GM21381 (cell line): ENCODE results near the gene CSGALNACT2.
"Not testable (repeated sequence)": the region's sequence is repeated elsewhere in the genome, so short reads cannot be mapped to it uniquely, and the experiment has no call there.

Source experiments
- ATAC-seq: cut with Tn5 transposase; IDR thresholded peaks from one replicate; pipeline ENCODE4 v1.9.1; 2021; ENCODE audit warnings: mild to moderate bottlenecking, moderate library complexity; ENCODE audit not compliant: unreplicated experiment

Gene CSGALNACT2

GRCh38 chr10:43211431-43212042 lies 73.3 kb downstream of the CSGALNACT2 start:
- ATAC-seq, result no peak

- ATAC-seq, result no peak
These were observed 73.9 kb downstream of the CSGALNACT2 start for GRCh38 chr10:43212043-43212721.

GRCh38 chr10:43214071-43214955 lies 76.1 kb downstream of the CSGALNACT2 start:
- no peak for ATAC-seq

GRCh38 chr10:43214956-43215561 lies 76.8 kb downstream of the CSGALNACT2 start:
- ATAC-seq, result no peak

GRCh38 chr10:43215758-43216455 lies 77.7 kb downstream of the CSGALNACT2 start:
- no peak for ATAC-seq

- ATAC-seq, result no peak
These were observed 78.8 kb downstream of the CSGALNACT2 start for GRCh38 chr10:43216931-43217562.

- no peak for ATAC-seq
These were observed 79.4 kb downstream of the CSGALNACT2 start for GRCh38 chr10:43217563-43218205.

GRCh38 chr10:43218206-43218950 lies 80.1 kb downstream of the CSGALNACT2 start:
- no peak for ATAC-seq

GRCh38 chr10:43218951-43219837 lies 80.9 kb downstream of the CSGALNACT2 start:
- no peak for ATAC-seq

GRCh38 chr10:43219848-43220247 lies 81.6 kb downstream of the CSGALNACT2 start:
- no peak for ATAC-seq

- not testable (repeated sequence) for ATAC-seq
These were observed 82.0 kb downstream of the CSGALNACT2 start for GRCh38 chr10:43220251-43220650.

GRCh38 chr10:43220657-43221418 lies 82.6 kb downstream of the CSGALNACT2 start:
- no peak for ATAC-seq

GRCh38 chr10:43221419-43222209 lies 83.4 kb downstream of the CSGALNACT2 start:
- ATAC-seq, result no peak

GRCh38 chr10:43222210-43222720 lies 84.0 kb downstream of the CSGALNACT2 start:
- ATAC-seq, result no peak

- peak; percentile 38 for ATAC-seq
These were observed 84.8 kb downstream of the CSGALNACT2 start for GRCh38 chr10:43223056-43223455.

GRCh38 chr10:43224321-43224720 lies 86.1 kb downstream of the CSGALNACT2 start:
- no peak for ATAC-seq
